K562 (cell line): ENCODE data around the gene KCNIP2. TPM values are rescaled to one million over a fixed set of nuclear protein-coding genes. Genes with fewer than 3 reads are reported as not detected.

Source experiments
- CREB3 ChIP-seq: fragments of 450-650 bp; conservative IDR thresholded peaks from 2 replicates; pipeline ENCODE4 v1.6.1; 2016; ENCODE audit warnings: missing genetic modification characterization, low read depth, mild to moderate bottlenecking, missing compliant biosample characterization, moderate library complexity
- CTBP1 ChIP-seq: fragments of 450-650 bp; IDR thresholded peaks from 2 replicates; pipeline ENCODE4 v1.6.1; 2016; ENCODE audit warnings: borderline replicate concordance
- FOXJ2 ChIP-seq: fragments of 200-800 bp; sonication (Bioruptor generic); IDR thresholded peaks from 2 replicates; pipeline ENCODE4 v1.6.1; 2016; ENCODE audit warnings: missing genetic modification characterization, missing compliant biosample characterization
- JUN ChIP-seq, 2 experiments: sonication (generic) in 1 of 2; formaldehyde crosslinking in 1 of 2; IDR thresholded peaks; 2 replicates each; pipeline versions ENCODE4 v1.6.1 to v1.8.0; 2012 to 2022; ENCODE audit warnings: borderline replicate concordance in 2 of 2, mild to moderate bottlenecking in 2 of 2, improper control_type of control experiment in 1 of 2, low read depth in 1 of 2, low read length in 1 of 2, missing genetic modification reagents in 1 of 2
- KDM2B ChIP-seq: fragments of 250-450 bp; sonication (Bioruptor Pico); IDR thresholded peaks from 2 replicates; pipeline ENCODE4 v1.8.0; 2021; ENCODE audit warnings: mild to moderate bottlenecking, moderate library complexity
- MAFF ChIP-seq: IDR thresholded peaks from 2 replicates; pipeline ENCODE4 v1.6.1; 2012; ENCODE audit warnings: low read length, improper control_type of control experiment
- NCOR1 ChIP-seq: fragments of 450-650 bp; IDR thresholded peaks from 2 replicates; pipeline ENCODE4 v1.6.1; 2016; ENCODE audit warnings: mild to moderate bottlenecking, moderate library complexity
- POLR2G ChIP-seq: fragments of 200-400 bp; formaldehyde crosslinking; IDR thresholded peaks from 2 replicates; pipeline ENCODE4 v1.6.1; 2017; ENCODE audit warnings: low read depth, mild to moderate bottlenecking, antibody characterized with exemption, low read length, moderate library complexity
- SIN3A ChIP-seq, 2 experiments: fragments of 150-350 bp in 1 of 2; IDR thresholded peaks; 2 replicates each; pipeline ENCODE4 v1.6.1; 2011 to 2016; ENCODE audit warnings: borderline replicate concordance in 2 of 2, low read depth in 2 of 2, low read length in 2 of 2, mild to moderate bottlenecking in 2 of 2, moderate library complexity in 2 of 2; ENCODE audit not compliant: control insufficient read depth in 1 of 2
- SREBF1 ChIP-seq: fragments of 150-350 bp; IDR thresholded peaks from 2 replicates; pipeline ENCODE4 v1.6.1; 2014; ENCODE audit warnings: antibody characterized with exemption, low read depth, low read length, borderline replicate concordance
- STAT5B ChIP-seq: fragments of 250-450 bp; sonication (Bioruptor Pico); IDR thresholded peaks from 2 replicates; pipeline ENCODE4 v1.8.0; 2021; ENCODE audit warnings: mild to moderate bottlenecking, inconsistent platforms
- TAF15 ChIP-seq: fragments of 200-400 bp; formaldehyde crosslinking; IDR thresholded peaks from 2 replicates; pipeline ENCODE4 v1.6.1; 2017; ENCODE audit warnings: mild to moderate bottlenecking, low read depth, low read length, moderate library complexity
- TEAD1 ChIP-seq, 2 experiments: fragments of 450-650 bp in 1 of 2; sonication (generic) in 1 of 2; formaldehyde crosslinking; IDR thresholded peaks; 2 replicates each; pipeline versions ENCODE4 v1.4.0 to v1.8.0; 2020 to 2022; ENCODE audit warnings: mild to moderate bottlenecking in 2 of 2, missing genetic modification reagents in 1 of 2
- TSC22D4 ChIP-seq: fragments of 450-650 bp; IDR thresholded peaks from 2 replicates; pipeline ENCODE4 v1.6.1; 2016; ENCODE audit warnings: missing genetic modification characterization, missing biosample characterization, control low read depth
- ZNF263 ChIP-seq: sonication (generic); formaldehyde crosslinking; IDR thresholded peaks from 2 replicates; pipeline ENCODE4 v1.8.0; 2022; ENCODE audit warnings: mild to moderate bottlenecking, missing genetic modification reagents, borderline replicate concordance
- ZNF609 ChIP-seq: sonication (generic); formaldehyde crosslinking; IDR thresholded peaks from 2 replicates; pipeline ENCODE4 v1.8.1; 2023; ENCODE audit warnings: missing genetic modification reagents, mild to moderate bottlenecking, borderline replicate concordance
- polyA plus RNA-seq, 8 experiments: library from polyadenylated mRNA; depleted of rRNA in 4 of 8; stranded (reverse) in 5 of 8; unstranded in 3 of 8; fragments of >200 nt; fragmentation: Nextera tagmentation in 2 of 8; fragmentation: Illumina TruSeq in 1 of 8; extraction: Ambion mirVana in 2 of 8; extraction: Trizol in 1 of 8; gene quantifications; 2 replicates each; pipeline versions ENCODE4 v1.2.1 to v1.2.3, GENCODE V29; 2011 to 2014; ENCODE audit warnings: inconsistent platforms in 1 of 8, missing spikeins in 1 of 8
- total RNA-seq, 7 experiments: library from RNA; depleted of rRNA in 6 of 7; stranded (reverse); fragments of >200 nt in 6 of 7; fragmentation: Illumina TruSeq in 2 of 7; extraction: Trizol in 2 of 7; gene quantifications; 2 replicates each; pipeline versions ENCODE4 v1.2.1 to v1.2.3, GENCODE V29; 2011 to 2021; ENCODE audit warnings: low replicate concordance in 1 of 7
- TF ChIP-seq, protein P1 (sequence below): fragments of 450-650 bp; formaldehyde crosslinking; IDR thresholded peaks from 2 replicates; pipeline ENCODE4 v1.4.0; 2022; ENCODE audit warnings: missing genetic modification characterization

Gene KCNIP2
- total and polyA plus RNA-seq, 9 of the 15 experiments (the other 6 are each of a cell fraction or from before 2014, with no cell fraction given), result 2.5 to 7.6 (median 4.1) TPM

DNA sequence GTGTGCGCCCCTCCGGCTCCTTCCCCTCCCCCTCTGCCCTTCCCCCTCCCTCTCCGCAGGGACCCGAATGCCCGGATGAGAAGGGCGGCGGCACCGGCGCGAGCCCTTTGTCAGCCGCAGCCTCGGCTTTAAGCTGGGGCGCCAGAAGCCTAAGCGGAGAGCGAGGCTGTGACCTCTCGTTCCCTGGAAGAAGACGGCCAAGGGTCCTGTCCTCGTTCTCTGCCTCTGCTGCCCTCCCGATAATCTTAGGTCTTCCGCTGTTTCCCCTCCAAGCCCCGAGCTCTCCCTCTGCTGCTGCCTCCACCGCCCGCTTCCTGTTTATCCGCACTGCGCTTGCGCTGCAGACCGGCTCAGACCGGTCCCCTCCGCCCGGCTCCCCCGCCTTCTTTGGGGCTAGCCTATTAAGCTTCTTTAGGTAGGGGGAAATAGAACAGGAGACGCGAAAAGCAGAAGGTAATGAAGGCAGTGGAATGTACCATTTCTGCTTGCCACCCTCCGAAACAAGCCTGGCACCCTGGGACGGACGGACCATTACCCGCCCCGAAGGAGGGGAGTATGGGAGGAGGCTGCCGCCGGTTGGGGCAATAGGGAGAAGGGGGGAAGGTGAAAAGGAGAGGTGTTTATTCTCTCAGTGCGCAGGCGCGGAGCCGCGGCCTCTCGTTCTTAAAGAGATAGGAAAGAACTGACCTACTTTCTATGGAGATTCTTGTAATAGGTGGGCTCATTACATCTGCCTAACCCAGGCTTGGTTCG is 25.3 kb downstream of the KCNIP2 start, which contains the start of gene OGA (continued):
- TF ChIP-seq, protein P1, sequence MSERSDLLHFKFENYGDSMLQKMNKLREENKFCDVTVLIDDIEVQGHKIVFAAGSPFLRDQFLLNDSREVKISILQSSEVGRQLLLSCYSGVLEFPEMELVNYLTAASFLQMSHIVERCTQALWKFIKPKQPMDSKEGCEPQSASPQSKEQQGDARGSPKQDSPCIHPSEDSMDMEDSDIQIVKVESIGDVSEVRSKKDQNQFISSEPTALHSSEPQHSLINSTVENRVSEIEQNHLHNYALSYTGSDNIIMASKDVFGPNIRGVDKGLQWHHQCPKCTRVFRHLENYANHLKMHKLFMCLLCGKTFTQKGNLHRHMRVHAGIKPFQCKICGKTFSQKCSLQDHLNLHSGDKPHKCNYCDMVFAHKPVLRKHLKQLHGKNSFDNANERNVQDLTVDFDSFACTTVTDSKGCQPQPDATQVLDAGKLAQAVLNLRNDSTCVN, result peak; percentile 85; the same call in 1 of the 2 replicates
- TF ChIP-seq TAF15 (no peak), NCOR1 (peak; percentile 5; the same call in 1 of the 2 replicates), ZNF263 (no peak), FOXJ2 (tag) (peak; percentile 85), MAFF (peak; percentile 55; the same call in 1 of the 2 replicates), KDM2B (CRISPR knock-in tag) (no peak), SIN3A (IDR thresholded peaks at IDR 0.05; ENCODE audit: borderline replicate concordance in 2 of 2, control insufficient read depth in 1 of 2, low read depth in 2 of 2, low read length in 2 of 2) (peak in 1 of 2 experiments; percentile 56; a peak in 1 of 4 replicates), TEAD1 (CRISPR knock-in tag; IDR thresholded peaks at IDR 0.05) (peak in 1 of 2 experiments; percentile 42; a peak in 1 of 4 replicates), SREBF1 (peak; percentile 95), ZNF609 (CRISPR knock-in tag) (no peak), TSC22D4 (no peak), JUN (IDR thresholded peaks at IDR 0.05; ENCODE audit: borderline replicate concordance, low read depth, low read length) (peak; percentile 37; the same call in 1 of the 2 replicates), JUN (CRISPR knock-in tag; IDR thresholded peaks at IDR 0.05; ENCODE audit: borderline replicate concordance) (no peak), STAT5B (CRISPR knock-in tag) (no peak), CREB3 (tag) (no peak), POLR2G (peak; percentile 78), CTBP1 (peak; percentile 68)
